SU-DHL-6 (cell line): ENCODE measurements around the gene PIK3C2B.

Experiments used
- H2AFZ ChIP-seq: fragments of 200-600 bp; sonication (generic); 2 replicates; pipeline ENCODE4 v1.6.1; 2014; ENCODE audit warnings: low read depth, mild to moderate bottlenecking, moderate library complexity, mixed read lengths, antibody characterized with exemption, low read length; ENCODE audit not compliant: severe bottlenecking
- H3F3A ChIP-seq: fragments of 200-600 bp; shearing (Covaris generic); 2 replicates; pipeline ENCODE4 v1.6.0; 2016; ENCODE audit warnings: antibody characterized with exemption, mild to moderate bottlenecking; ENCODE audit not compliant: insufficient read depth
- H3K27ac ChIP-seq: fragments of 200-600 bp; sonication (generic); 2 replicates; pipeline ENCODE4 v1.5.1; 2016; ENCODE audit warnings: low read depth, mild to moderate bottlenecking, low read length, moderate library complexity, mixed read lengths
- H3K27me3 ChIP-seq: fragments of 200-600 bp; sonication (generic), shearing (Covaris generic); 2 replicates; pipeline ENCODE4 v1.6.0; 2014; ENCODE audit warnings: mild to moderate bottlenecking, low read length
- H3K36me3 ChIP-seq: fragments of 200-600 bp; sonication (generic); 2 replicates; pipeline ENCODE4 v1.6.1; 2014; ENCODE audit warnings: mild to moderate bottlenecking, low read length, mixed read lengths
- H3K4me2 ChIP-seq: fragments of 300-600, 200-600 bp; shearing (Covaris generic), sonication (generic); 2 replicates; pipeline ENCODE4 v1.6.0; 2014; ENCODE audit warnings: low read length, low read depth, mild to moderate bottlenecking; ENCODE audit not compliant: poor library complexity, severe bottlenecking
- H3K4me3 ChIP-seq: fragments of 200-600 bp; sonication (generic); 2 replicates; pipeline ENCODE4 v1.5.1; 2014; ENCODE audit warnings: antibody characterized with exemption, low read length, mild to moderate bottlenecking, mixed read lengths; ENCODE audit not compliant: insufficient read depth, poor library complexity, severe bottlenecking
- H3K79me2 ChIP-seq: fragments of 200-600 bp; sonication (generic); 2 replicates; pipeline ENCODE4 v1.6.1; 2014; ENCODE audit warnings: mild to moderate bottlenecking, low read length, moderate library complexity; ENCODE audit not compliant: insufficient read depth
- H3K9ac ChIP-seq: fragments of 200-600 bp; sonication (generic); 2 replicates; pipeline ENCODE4 v1.7.0; 2014; ENCODE audit warnings: mild to moderate bottlenecking, low read length
- H3K9me2 ChIP-seq: fragments of 200-600 bp; sonication (generic); replicated peaks from 2 replicates; pipeline ENCODE4 v1.6.1; 2014; ENCODE audit warnings: low read length; ENCODE audit not compliant: insufficient read depth
- H3K9me3 ChIP-seq: fragments of 200-600 bp; sonication (generic); 2 replicates; pipeline ENCODE4 v1.6.1; 2014; ENCODE audit warnings: low read length, mixed read lengths; ENCODE audit not compliant: insufficient read depth
- H4K20me1 ChIP-seq: fragments of 200-600 bp; sonication (generic); 2 replicates; pipeline ENCODE4 v1.6.1; 2014; ENCODE audit warnings: low read depth, mild to moderate bottlenecking, antibody characterized with exemption, low read length, moderate library complexity, mixed read lengths
- CTCF ChIP-seq: fragments of 200-600 bp; sonication (generic); IDR thresholded peaks from one replicate; pipeline ENCODE4 v1.5.1; 2017; ENCODE audit warnings: antibody characterized with exemption, mild to moderate bottlenecking, low read length, moderate library complexity; ENCODE audit not compliant: insufficient read depth, poor library complexity, severe bottlenecking
- EZH2phosphoT487 ChIP-seq: fragments of 200-600 bp; sonication (generic), shearing (Covaris generic); conservative IDR thresholded peaks from 2 replicates; pipeline ENCODE4 v1.6.1; 2018; ENCODE audit warnings: mild to moderate bottlenecking, antibody characterized with exemption, low read length, moderate library complexity, mixed read lengths

The PIK3C2B gene

GRCh38 chr1:204464701-204465100 is 29.9 kb downstream of the PIK3C2B start:
- no peak overlapping the region for H2AFZ ChIP-seq
- no peak overlapping the region for H3K9ac ChIP-seq
- H3K9me3 ChIP-seq = no peaks in the 10 kb centered on the region
- H3K4me3 ChIP-seq = no peak overlapping the region
- H3K27me3 ChIP-seq = no peaks in the 10 kb centered on the region; the same call in 1 of the 2 replicates
- no peaks in the 10 kb centered on the region for H3K36me3 ChIP-seq
- no peaks in the 10 kb centered on the region for H3F3A ChIP-seq
- no peak overlapping the region for H3K4me2 ChIP-seq
- H3K79me2 ChIP-seq = no peaks in the 10 kb centered on the region
- TF ChIP-seq CTCF (no peak), EZH2phosphoT487 (no peak)
- no peaks in the 10 kb centered on the region for H4K20me1 ChIP-seq
- no peaks in the 10 kb centered on the region for H3K9me2 ChIP-seq
- no peak overlapping the region for H3K27ac ChIP-seq

GRCh38 chr1:204464187-204464631 is 30.4 kb downstream of the PIK3C2B start:
- no peaks in the 10 kb centered on the region for H3K9me3 ChIP-seq
- no peaks in the 10 kb centered on the region for H3K79me2 ChIP-seq
- no peak overlapping the region for H3K9ac ChIP-seq
- no peaks in the 10 kb centered on the region for H3F3A ChIP-seq
- no peak overlapping the region for H2AFZ ChIP-seq
- no peak overlapping the region for H3K4me3 ChIP-seq
- H3K27ac ChIP-seq = no peak overlapping the region
- H4K20me1 ChIP-seq = no peaks in the 10 kb centered on the region
- H3K27me3 ChIP-seq = no peaks in the 10 kb centered on the region; the same call in 1 of the 2 replicates
- no peaks in the 10 kb centered on the region for H3K36me3 ChIP-seq
- no peak overlapping the region for H3K4me2 ChIP-seq
- no peaks in the 10 kb centered on the region for H3K9me2 ChIP-seq
- no peak for TF ChIP-seq EZH2phosphoT487
- TF ChIP-seq CTCF = no peak

GRCh38 chr1:204463125-204464060 is 31.2 kb downstream of the PIK3C2B start:
- Histone ChIP-seq H3K36me3 (no peaks in the 10 kb centered on the region), H3F3A (no peaks in the 10 kb centered on the region), H2AFZ (no peak overlapping the region), H3K79me2 (no peaks in the 10 kb centered on the region), H3K4me3 (no peak overlapping the region), H4K20me1 (no peaks in the 10 kb centered on the region), H3K27ac (no peak overlapping the region), H3K9me3 (no peaks in the 10 kb centered on the region), H3K9me2 (no peaks in the 10 kb centered on the region), H3K4me2 (no peak overlapping the region), H3K9ac (no peak overlapping the region), H3K27me3 (no peaks in the 10 kb centered on the region)
- TF ChIP-seq EZH2phosphoT487 = no peak
- TF ChIP-seq CTCF = no peak
